Esophagus squamous epithelium (tissue), 4 donors: ENCODE measurements around the gene RNFT1.

Experiments
- CTCF ChIP-seq, 6 experiments: fragments of 450-650 bp in 4 of 6; fragments of 200-600 bp in 2 of 6; sonication (generic) in 2 of 6; IDR thresholded peaks; one replicate each; pipeline ENCODE4 v1.5.1; 2016 to 2019; ENCODE audit warnings: antibody characterized with exemption in 6 of 6, mild to moderate bottlenecking in 4 of 6, moderate library complexity in 4 of 6
- POLR2A ChIP-seq, 4 donors: fragments of 450-650 bp; IDR thresholded peaks; one replicate each; pipeline ENCODE4 v1.6.1; 2017; ENCODE audit warnings: antibody characterized with exemption in 4 of 4, mild to moderate bottlenecking in 4 of 4, moderate library complexity in 3 of 4

GRCh38 chr17:59972778-59973177, 8.2 kb upstream of the RNFT1 start:
- TF ChIP-seq POLR2A (IDR thresholded peaks at IDR 0.05) (no peak), CTCF (IDR thresholded peaks at IDR 0.05) (no peak)
